Esophagus muscularis mucosa (tissue), 4 donors: ENCODE data around the gene OTOG. TPM values are rescaled to one million over a fixed set of nuclear protein-coding genes. Genes with fewer than 3 reads are reported as not detected.

Source experiments
- DNase-seq: peaks from one replicate; pipeline ENCODE4 v3.0.0-alpha.2; 2017; ENCODE audit errors: extremely low spot score
- H3K27ac ChIP-seq, 4 donors: fragments of 200-600 bp; sonication (generic); replicated peaks in 1 of 4; 1 replicate in 3 of 4; 2 replicates in 1 of 4; pipeline ENCODE4 v1.5.1; 2016 to 2019; ENCODE audit warnings: mild to moderate bottlenecking in 1 of 4
- H3K27me3 ChIP-seq, 4 donors: fragments of 200-600 bp; sonication (generic); one replicate each; pipeline versions ENCODE4 v1.5.1 to v1.6.0; 2016 to 2019
- H3K36me3 ChIP-seq, 4 donors: fragments of 200-600 bp; sonication (generic); one replicate each; pipeline ENCODE4 v1.5.1; 2016 to 2019
- H3K4me1 ChIP-seq, 4 donors: fragments of 200-600 bp; sonication (generic); one replicate each; pipeline ENCODE4 v1.5.1; 2016 to 2019
- H3K4me3 ChIP-seq, 4 donors: fragments of 200-600 bp; sonication (generic); 1 replicate in 2 of 4; 2 replicates in 2 of 4; pipeline ENCODE4 v1.5.1; 2016 to 2019; ENCODE audit warnings: mild to moderate bottlenecking in 4 of 4, moderate library complexity in 1 of 4
- H3K9me3 ChIP-seq, 4 donors: fragments of 200-600 bp; sonication (generic); 1 replicate in 3 of 4; 2 replicates in 1 of 4; pipeline ENCODE4 v1.5.1; 2016 to 2019
- CTCF ChIP-seq, 3 experiments: fragments of 200-600 bp in 2 of 3; fragments of 450-650 bp in 1 of 3; sonication (generic) in 2 of 3; IDR thresholded peaks; one replicate each; pipeline ENCODE4 v1.5.1; 2017 to 2019; ENCODE audit warnings: antibody characterized with exemption in 3 of 3, mild to moderate bottlenecking in 2 of 3, moderate library complexity in 1 of 3
- EP300 ChIP-seq: sonication (generic); formaldehyde crosslinking; IDR thresholded peaks from one replicate; pipeline ENCODE4 v1.6.1; 2017; ENCODE audit warnings: antibody characterized with exemption
- POLR2A ChIP-seq: fragments of 450-650 bp; IDR thresholded peaks from one replicate; pipeline ENCODE4 v1.6.1; 2017; ENCODE audit warnings: antibody characterized with exemption, moderate library complexity, mild to moderate bottlenecking, low read depth
- POLR2AphosphoS5 ChIP-seq, 2 donors: sonication (generic); formaldehyde crosslinking; IDR thresholded peaks; one replicate each; pipeline ENCODE4 v1.6.1; 2017; ENCODE audit warnings: antibody characterized with exemption in 2 of 2
- WGBS: methylation state at CpG from one replicate; pipeline ENCODE4 v1.1.5; 2018; 5-methylcytosine and 5-hydroxymethylcytosine counted together
- intact Hi-C: fragments of 100-400 bp; cut with DNase I; formaldehyde crosslinking; loops from one replicate; pipeline ENCODE4 v1.15.1; 2023
- total RNA-seq, 4 donors: library from RNA; depleted of rRNA; stranded (reverse); fragments of >200 nt; gene quantifications; one replicate each; pipeline versions ENCODE4 v1.1.0 to v1.2.1, GENCODE V29; 2016

OTOG gene
- total RNA-seq, 4 donors from 2014 or later = not detected

GRCh38 chr11:17561111-17561415, 14.0 kb downstream of the OTOG start:
- TF ChIP-seq POLR2A (no peak), CTCF (IDR thresholded peaks at IDR 0.05) (no peak), EP300 (no peak), POLR2AphosphoS5 (IDR thresholded peaks at IDR 0.05) (no peak)
- DNase-seq = no peak
- intact Hi-C loops = no loop called here
- Histone ChIP-seq H3K27me3 (peaks cover 0 to 36% (median 0%) of the 10 kb centered on the region in 4 donors), H3K4me3 (no peak overlapping the region), H3K9me3 (no peaks in the 10 kb centered on the region), H3K36me3 (no peaks in the 10 kb centered on the region), H3K4me1 (no peaks in the 10 kb centered on the region), H3K27ac (no peak overlapping the region)
- WGBS = 91% methylated on average over 4 of the region's 4 CpGs

- 94% methylated on average over 9 of the region's 9 CpGs for WGBS
- Histone ChIP-seq H3K4me1 (no peaks in the 10 kb centered on the region), H3K4me3 (no peak overlapping the region), H3K9me3 (no peaks in the 10 kb centered on the region), H3K27me3 (peaks cover 0 to 36% (median 0%) of the 10 kb centered on the region in 4 donors), H3K36me3 (no peaks in the 10 kb centered on the region), H3K27ac (no peak overlapping the region)
- intact Hi-C loops = no loop called here
- TF ChIP-seq POLR2A = no peak
- no peak for TF ChIP-seq POLR2AphosphoS5 (IDR thresholded peaks at IDR 0.05)
- no peak for DNase-seq
Observed at GRCh38 chr11:17561526-17561925, 14.5 kb downstream of the OTOG start.

- no peaks in the 10 kb centered on the region for H3K4me1 ChIP-seq
- TF ChIP-seq POLR2A (no peak), CTCF (IDR thresholded peaks at IDR 0.05) (no peak), EP300 (no peak), POLR2AphosphoS5 (IDR thresholded peaks at IDR 0.05) (no peak)
- no peak for DNase-seq
- no peaks in the 10 kb centered on the region for H3K36me3 ChIP-seq
- H3K27me3 ChIP-seq = peaks cover 0 to 22% (median 0%) of the 10 kb centered on the region in 4 donors
- no peak overlapping the region for H3K27ac ChIP-seq
- intact Hi-C loops = no loop called here
- H3K9me3 ChIP-seq = no peaks in the 10 kb centered on the region
- no peak overlapping the region for H3K4me3 ChIP-seq
Observed at GRCh38 chr11:17563231-17563646, 16.2 kb downstream of the OTOG start.

GRCh38 chr11:17563961-17564686, 17.1 kb downstream of the OTOG start:
- 79% methylated on average over 4 of the region's 4 CpGs for WGBS
- intact Hi-C loops = no loop called here
- H3K9me3 ChIP-seq = no peaks in the 10 kb centered on the region
- H3K36me3 ChIP-seq = no peaks in the 10 kb centered on the region
- peaks cover 0 to 13% (median 0%) of the 10 kb centered on the region in 4 donors for H3K27me3 ChIP-seq
- DNase-seq = no peak
- no peaks in the 10 kb centered on the region for H3K4me1 ChIP-seq
- TF ChIP-seq EP300 (no peak), POLR2A (no peak), CTCF (IDR thresholded peaks at IDR 0.05) (no peak), POLR2AphosphoS5 (IDR thresholded peaks at IDR 0.05) (no peak)
- H3K4me3 ChIP-seq = no peak overlapping the region
- H3K27ac ChIP-seq = no peak overlapping the region

GRCh38 chr11:17564687-17565042, 17.6 kb downstream of the OTOG start:
- TF ChIP-seq EP300 (no peak), CTCF (IDR thresholded peaks at IDR 0.05) (no peak), POLR2A (no peak), POLR2AphosphoS5 (IDR thresholded peaks at IDR 0.05) (no peak)
- WGBS = 50% methylated on average over 2 of the region's 2 CpGs
- Histone ChIP-seq H3K36me3 (no peaks in the 10 kb centered on the region), H3K27me3 (peaks cover 0 to 8% (median 0%) of the 10 kb centered on the region in 4 donors), H3K9me3 (no peaks in the 10 kb centered on the region), H3K27ac (no peak overlapping the region), H3K4me3 (no peak overlapping the region), H3K4me1 (no peaks in the 10 kb centered on the region)
- intact Hi-C loops = no loop called here
- no peak for DNase-seq
